HG03097 (cell line): Measurements from ENCODE around the gene NYAP2.

Experiments used
- ATAC-seq: cut with Tn5 transposase; IDR thresholded peaks from one replicate; pipeline ENCODE4 v1.9.1; 2021; ENCODE audit not compliant: unreplicated experiment, low FRiP score

NYAP2 gene

GRCh38 chr2:225691711-225692110 lies 292.2 kb downstream of the NYAP2 start:
- ATAC-seq: no peak

GRCh38 chr2:225693259-225693658 lies 293.7 kb downstream of the NYAP2 start:
- ATAC-seq: no peak

GRCh38 chr2:225694664-225695063 lies 295.2 kb downstream of the NYAP2 start:
- ATAC-seq: no peak

- no peak for ATAC-seq
Observed at GRCh38 chr2:225697936-225698335, 298.4 kb downstream of the NYAP2 start.
